ENCODE results near the gene FER. TPM values are rescaled to one million over a fixed set of nuclear protein-coding genes. Genes with fewer than 3 reads are reported as not detected.
A peak's percentile ranks its signal among the peaks of the same experiment; 100 is the strongest.

Gene FER
- total and polyA plus RNA-seq, 10 of the 15 experiments (the other 5 are each of a cell fraction or from before 2014, with no cell fraction given), result 4.4 to 19.1 (median 9.6) TPM

GRCh38 chr5:108728566-108729241 lies 19.0 kb upstream of the FER start (continued):
- TF ChIP-seq, protein P1, sequence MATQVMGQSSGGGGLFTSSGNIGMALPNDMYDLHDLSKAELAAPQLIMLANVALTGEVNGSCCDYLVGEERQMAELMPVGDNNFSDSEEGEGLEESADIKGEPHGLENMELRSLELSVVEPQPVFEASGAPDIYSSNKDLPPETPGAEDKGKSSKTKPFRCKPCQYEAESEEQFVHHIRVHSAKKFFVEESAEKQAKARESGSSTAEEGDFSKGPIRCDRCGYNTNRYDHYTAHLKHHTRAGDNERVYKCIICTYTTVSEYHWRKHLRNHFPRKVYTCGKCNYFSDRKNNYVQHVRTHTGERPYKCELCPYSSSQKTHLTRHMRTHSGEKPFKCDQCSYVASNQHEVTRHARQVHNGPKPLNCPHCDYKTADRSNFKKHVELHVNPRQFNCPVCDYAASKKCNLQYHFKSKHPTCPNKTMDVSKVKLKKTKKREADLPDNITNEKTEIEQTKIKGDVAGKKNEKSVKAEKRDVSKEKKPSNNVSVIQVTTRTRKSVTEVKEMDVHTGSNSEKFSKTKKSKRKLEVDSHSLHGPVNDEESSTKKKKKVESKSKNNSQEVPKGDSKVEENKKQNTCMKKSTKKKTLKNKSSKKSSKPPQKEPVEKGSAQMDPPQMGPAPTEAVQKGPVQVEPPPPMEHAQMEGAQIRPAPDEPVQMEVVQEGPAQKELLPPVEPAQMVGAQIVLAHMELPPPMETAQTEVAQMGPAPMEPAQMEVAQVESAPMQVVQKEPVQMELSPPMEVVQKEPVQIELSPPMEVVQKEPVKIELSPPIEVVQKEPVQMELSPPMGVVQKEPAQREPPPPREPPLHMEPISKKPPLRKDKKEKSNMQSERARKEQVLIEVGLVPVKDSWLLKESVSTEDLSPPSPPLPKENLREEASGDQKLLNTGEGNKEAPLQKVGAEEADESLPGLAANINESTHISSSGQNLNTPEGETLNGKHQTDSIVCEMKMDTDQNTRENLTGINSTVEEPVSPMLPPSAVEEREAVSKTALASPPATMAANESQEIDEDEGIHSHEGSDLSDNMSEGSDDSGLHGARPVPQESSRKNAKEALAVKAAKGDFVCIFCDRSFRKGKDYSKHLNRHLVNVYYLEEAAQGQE (IDR thresholded peaks at IDR 0.05; ENCODE audit: low read depth, low read length), result no peak
- TF ChIP-seq TARDBP (IDR thresholded peaks at IDR 0.05; ENCODE audit: borderline replicate concordance) (no peak), JUNB (IDR thresholded peaks at IDR 0.05) (0 out of 2 replicates have a peak, but pooled peaks have one; percentile 9), BHLHE40 (IDR thresholded peaks at IDR 0.05; ENCODE audit: borderline replicate concordance in 1 of 2, low read depth in 2 of 2, low read length in 1 of 2) (no peak), MEF2B (IDR thresholded peaks at IDR 0.05; ENCODE audit: partially characterized antibody, poor library complexity, severe bottlenecking) (no peak), SIN3A (IDR thresholded peaks at IDR 0.05; ENCODE audit: low read depth, low read length) (no peak), BCL11A (IDR thresholded peaks at IDR 0.05; ENCODE audit: low read depth, low read length) (peak; percentile 28; the same call in 1 of the 2 replicates), ATF3 (IDR thresholded peaks at IDR 0.05; ENCODE audit: borderline replicate concordance, extremely low read depth, low read depth, low read length) (no peak), BACH1 (IDR thresholded peaks at IDR 0.05; ENCODE audit: borderline replicate concordance) (no peak), RELA (IDR thresholded peaks at IDR 0.05; ENCODE audit: borderline replicate concordance, partially characterized antibody) (no peak), RCOR1 (conservative IDR thresholded peaks at IDR 0.05; ENCODE audit: low read depth, low read length) (no peak), NFYB (IDR thresholded peaks at IDR 0.05; ENCODE audit: insufficient read depth, low read depth, low read length) (no peak), POU2F2 (IDR thresholded peaks at IDR 0.05; ENCODE audit: borderline replicate concordance, low read depth, low read length) (no peak), CBFB (IDR thresholded peaks at IDR 0.05; ENCODE audit: low read depth) (peak; percentile 58; the same call in 1 of the 2 replicates), SMAD1 (IDR thresholded peaks at IDR 0.05; ENCODE audit: low read depth, partially characterized antibody) (no peak), CEBPZ (IDR thresholded peaks at IDR 0.05; ENCODE audit: low read depth, low read length) (no peak), NR2C1 (IDR thresholded peaks at IDR 0.05) (no peak), NRF1 (conservative IDR thresholded peaks at IDR 0.05; ENCODE audit: low read depth, low read length) (no peak), KLF5 (IDR thresholded peaks at IDR 0.05; ENCODE audit: partially characterized antibody) (no peak), POLR2A (IDR thresholded peaks at IDR 0.05; ENCODE audit: low read depth, low read length) (no peak)
- TF ChIP-seq, protein P2, sequence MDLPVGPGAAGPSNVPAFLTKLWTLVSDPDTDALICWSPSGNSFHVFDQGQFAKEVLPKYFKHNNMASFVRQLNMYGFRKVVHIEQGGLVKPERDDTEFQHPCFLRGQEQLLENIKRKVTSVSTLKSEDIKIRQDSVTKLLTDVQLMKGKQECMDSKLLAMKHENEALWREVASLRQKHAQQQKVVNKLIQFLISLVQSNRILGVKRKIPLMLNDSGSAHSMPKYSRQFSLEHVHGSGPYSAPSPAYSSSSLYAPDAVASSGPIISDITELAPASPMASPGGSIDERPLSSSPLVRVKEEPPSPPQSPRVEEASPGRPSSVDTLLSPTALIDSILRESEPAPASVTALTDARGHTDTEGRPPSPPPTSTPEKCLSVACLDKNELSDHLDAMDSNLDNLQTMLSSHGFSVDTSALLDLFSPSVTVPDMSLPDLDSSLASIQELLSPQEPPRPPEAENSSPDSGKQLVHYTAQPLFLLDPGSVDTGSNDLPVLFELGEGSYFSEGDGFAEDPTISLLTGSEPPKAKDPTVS (IDR thresholded peaks at IDR 0.05; ENCODE audit: low read depth, low read length), result no peak
